ENCODE data around the gene LYZL2. TPM values are rescaled to one million over a fixed set of nuclear protein-coding genes. Genes with fewer than 3 reads are reported as not detected.

LYZL2 gene
- not detected for total RNA-seq

GRCh38 chr10:30629653-30630052 is at the start of gene LYZL2:
Gene LYZL2 (minus strand): TSS chr10:30629753. CDS start chr10:30626915, 2,838 bp downstream.

Other genes starting within 250 kb of the LYZL2 start
- gene MAP3K8, start 195.6 kb downstream of the LYZL2 start, total RNA-seq: 1 to 10 TPM; 8.3 to 8.7 TPM